NT2/D1 (cell line): ENCODE measurements around the gene GRAMD1B.

Experiments
- DNase-seq: peaks from one replicate; pipeline ENCODE4 v3.0.0-alpha.2; 2011; ENCODE audit warnings: low read depth, low spot score
- H3K27me3 ChIP-seq: 2 replicates; pipeline ENCODE4 v1.6.0; 2011; ENCODE audit warnings: mild to moderate bottlenecking; ENCODE audit not compliant: insufficient read length, insufficient read depth
- H3K36me3 ChIP-seq: 2 replicates; pipeline ENCODE4 v1.6.1; 2011; ENCODE audit warnings: mild to moderate bottlenecking, low read length, mixed read lengths; ENCODE audit not compliant: insufficient read depth, insufficient read length
- H3K4me1 ChIP-seq: 2 replicates; pipeline ENCODE4 v1.5.1; 2011; ENCODE audit not compliant: insufficient read depth, insufficient read length
- H3K4me3 ChIP-seq: 2 replicates; pipeline ENCODE4 v1.5.1; 2011; ENCODE audit warnings: low read depth; ENCODE audit not compliant: insufficient read length
- H3K9ac ChIP-seq: 2 replicates; pipeline ENCODE4 v1.6.0; 2011; ENCODE audit warnings: low read depth; ENCODE audit not compliant: insufficient read length
- H3K9me3 ChIP-seq: 2 replicates; pipeline ENCODE4 v1.5.1; 2011; ENCODE audit warnings: mild to moderate bottlenecking, low read length; ENCODE audit not compliant: insufficient read depth
- SUZ12 ChIP-seq: IDR thresholded peaks from 2 replicates; pipeline ENCODE4 v1.6.1; 2011; ENCODE audit not compliant: insufficient read length, insufficient read depth; ENCODE audit errors: extremely low read depth
- YY1 ChIP-seq: IDR thresholded peaks from 2 replicates; pipeline ENCODE4 v1.6.1; 2011; ENCODE audit not compliant: insufficient read length, insufficient read depth
- ZNF274 ChIP-seq: IDR thresholded peaks from 2 replicates; pipeline ENCODE4 v1.6.1; 2011; ENCODE audit warnings: mild to moderate bottlenecking, low read depth, low read length

Gene GRAMD1B

DNA sequence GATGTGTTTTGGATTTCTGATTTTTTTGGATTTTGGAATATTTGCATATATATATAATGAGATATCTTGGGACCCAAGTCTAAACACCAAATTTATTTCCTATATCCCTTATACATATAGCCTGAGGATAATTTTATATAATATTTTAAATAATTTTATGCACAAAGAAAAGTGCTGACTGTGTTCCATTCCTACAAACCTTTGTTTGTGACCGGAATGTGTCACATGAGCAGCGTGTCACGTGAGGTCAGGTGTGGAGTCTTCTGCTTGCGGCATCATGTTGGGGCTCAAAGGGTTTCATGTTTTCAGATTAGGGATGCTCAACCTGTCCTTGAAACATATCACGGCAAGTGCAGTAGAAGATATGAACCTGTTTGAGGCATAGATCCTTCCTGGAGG lies 158.8 kb downstream of the GRAMD1B start:
- Histone ChIP-seq H3K9me3 (no peaks in the 10 kb centered on the region), H3K9ac (no peak overlapping the region), H3K36me3 (peaks cover 8% of the 10 kb centered on the region), H3K4me3 (no peak overlapping the region), H3K27me3 (no peaks in the 10 kb centered on the region), H3K4me1 (peaks cover 21% of the 10 kb centered on the region)
- TF ChIP-seq SUZ12 (no peak), ZNF274 (no peak), YY1 (no peak)
- no peak for DNase-seq

DNA sequence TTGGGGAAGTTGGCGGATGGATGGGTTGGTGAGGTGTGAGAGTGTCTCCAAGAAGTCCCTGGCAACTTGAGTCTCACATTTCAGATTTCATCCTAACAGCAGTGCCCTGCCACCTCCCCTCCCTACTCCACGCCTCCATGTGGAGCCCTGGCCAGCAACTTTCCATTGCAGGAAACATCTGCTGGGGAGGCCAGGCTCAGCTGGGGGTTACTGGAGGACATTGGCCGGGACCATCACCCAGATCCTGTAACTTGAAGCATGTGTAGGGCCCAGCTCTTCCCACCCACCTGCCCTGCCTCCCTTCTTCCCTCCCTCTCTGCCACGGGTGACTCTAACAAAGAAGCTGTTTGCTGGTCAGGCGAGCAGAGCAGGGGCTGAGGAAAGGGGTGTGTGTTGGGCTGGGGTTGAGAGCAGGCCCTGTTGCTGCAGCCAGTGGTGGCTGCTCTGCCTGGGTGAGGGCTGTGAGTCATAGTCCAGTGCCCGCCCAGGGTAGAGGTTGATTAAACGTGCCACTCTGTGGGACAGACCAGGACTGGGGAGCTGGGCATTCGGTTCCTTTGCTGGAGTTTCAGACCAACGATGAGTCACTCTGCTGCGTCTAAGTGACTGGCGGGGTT lies 160.3 kb downstream of the GRAMD1B start:
- H3K36me3 ChIP-seq: peaks cover 12% of the 10 kb centered on the region
- H3K9ac ChIP-seq: no peak overlapping the region
- H3K27me3 ChIP-seq: no peaks in the 10 kb centered on the region
- H3K4me3 ChIP-seq: no peak overlapping the region
- no peak for TF ChIP-seq ZNF274
- TF ChIP-seq SUZ12: no peak
- TF ChIP-seq YY1: no peak
- no peaks in the 10 kb centered on the region for H3K9me3 ChIP-seq
- H3K4me1 ChIP-seq: peaks cover 14% of the 10 kb centered on the region
- no peak for DNase-seq

DNA sequence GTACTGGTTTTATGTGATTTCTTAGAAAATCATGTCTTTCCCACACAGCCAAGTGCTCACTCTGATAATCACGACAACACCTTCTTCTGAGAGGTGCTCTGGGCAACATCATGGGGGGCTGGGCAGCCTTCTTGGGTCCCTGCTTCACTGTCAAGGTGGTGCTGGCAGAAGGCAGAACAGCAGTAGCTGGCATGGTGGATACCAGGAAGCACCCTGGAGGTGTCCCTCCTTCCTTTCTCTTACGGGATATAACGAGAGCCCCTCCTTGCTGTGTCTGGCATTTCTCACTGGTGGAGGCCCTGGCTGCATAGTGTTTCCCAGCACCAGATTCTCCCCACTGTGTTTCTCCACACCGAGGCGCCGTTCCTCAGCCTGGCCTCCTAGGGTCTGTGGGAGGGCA lies 163.5 kb downstream of the GRAMD1B start:
- Histone ChIP-seq H3K9me3 (no peaks in the 10 kb centered on the region), H3K9ac (no peak overlapping the region), H3K36me3 (peaks cover 18% of the 10 kb centered on the region), H3K4me3 (no peak overlapping the region), H3K4me1 (no peaks in the 10 kb centered on the region), H3K27me3 (no peaks in the 10 kb centered on the region)
- no peak for DNase-seq
- no peak for TF ChIP-seq YY1
- TF ChIP-seq SUZ12: no peak
- no peak for TF ChIP-seq ZNF274

DNA sequence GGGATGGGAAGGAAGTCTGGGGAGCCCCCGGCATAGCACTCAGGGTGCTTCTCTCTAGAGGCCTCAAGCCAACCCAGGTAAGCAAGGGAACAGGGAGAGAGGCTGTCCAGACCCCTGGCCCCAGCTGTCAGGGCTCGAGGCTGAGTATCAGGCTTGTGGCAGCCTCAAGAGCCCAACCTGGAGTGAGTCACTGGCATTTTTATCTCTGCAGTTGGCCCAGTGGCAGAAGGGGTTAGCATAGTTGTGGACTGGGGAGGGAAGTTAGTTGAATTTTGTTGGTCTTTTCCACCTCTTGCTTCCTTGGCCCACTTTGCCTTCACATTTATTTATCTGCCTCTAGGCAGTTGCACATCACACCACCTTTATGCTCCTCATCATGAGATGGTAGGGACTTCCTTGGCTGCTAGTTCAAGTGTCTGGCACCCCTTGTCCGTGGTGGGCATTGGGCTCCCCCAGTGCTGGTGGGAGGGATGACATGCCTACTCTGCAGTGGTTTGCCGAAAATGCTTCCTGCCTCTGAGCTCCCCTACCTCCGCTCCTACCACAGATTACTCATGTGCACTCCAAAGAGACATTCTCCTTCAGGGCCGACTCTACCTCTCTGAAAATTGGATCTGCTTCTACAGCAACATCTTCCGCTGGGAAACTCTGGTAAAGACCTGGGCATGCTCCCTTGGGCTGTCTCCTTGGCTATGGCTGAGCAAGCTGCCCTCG lies 164.3 kb downstream of the GRAMD1B start:
- no peak overlapping the region for H3K4me3 ChIP-seq
- no peak overlapping the region for H3K9ac ChIP-seq
- no peaks in the 10 kb centered on the region for H3K9me3 ChIP-seq
- peaks cover 18% of the 10 kb centered on the region for H3K36me3 ChIP-seq
- H3K4me1 ChIP-seq: no peaks in the 10 kb centered on the region
- no peaks in the 10 kb centered on the region for H3K27me3 ChIP-seq
- TF ChIP-seq YY1 (no peak), ZNF274 (no peak), SUZ12 (no peak)
- no peak for DNase-seq

DNA sequence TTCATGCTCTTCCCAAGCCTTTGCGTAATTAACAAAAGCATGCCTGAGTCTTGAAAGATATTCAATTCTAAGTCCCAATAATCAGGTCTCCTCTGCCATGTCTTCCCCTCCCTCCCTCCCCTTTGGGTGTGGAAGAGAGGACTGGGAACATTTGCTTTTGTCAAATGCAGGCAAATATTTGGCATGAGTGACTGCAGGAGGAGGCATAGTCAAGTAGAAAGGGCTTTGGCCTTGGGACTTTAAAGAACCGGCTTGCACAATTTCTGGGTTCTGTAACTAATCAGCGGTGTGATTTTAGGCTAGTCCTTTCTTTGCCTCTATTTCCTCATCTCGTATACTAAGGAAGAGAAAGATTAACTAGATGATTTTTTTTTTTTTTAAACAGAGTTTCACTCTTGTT lies 164.9 kb downstream of the GRAMD1B start:
- Histone ChIP-seq H3K4me1 (no peaks in the 10 kb centered on the region), H3K9ac (no peak overlapping the region), H3K9me3 (no peaks in the 10 kb centered on the region), H3K27me3 (no peaks in the 10 kb centered on the region), H3K4me3 (no peak overlapping the region), H3K36me3 (peaks cover 18% of the 10 kb centered on the region)
- DNase-seq: no peak
- no peak for TF ChIP-seq ZNF274
- no peak for TF ChIP-seq SUZ12
- no peak for TF ChIP-seq YY1

DNA sequence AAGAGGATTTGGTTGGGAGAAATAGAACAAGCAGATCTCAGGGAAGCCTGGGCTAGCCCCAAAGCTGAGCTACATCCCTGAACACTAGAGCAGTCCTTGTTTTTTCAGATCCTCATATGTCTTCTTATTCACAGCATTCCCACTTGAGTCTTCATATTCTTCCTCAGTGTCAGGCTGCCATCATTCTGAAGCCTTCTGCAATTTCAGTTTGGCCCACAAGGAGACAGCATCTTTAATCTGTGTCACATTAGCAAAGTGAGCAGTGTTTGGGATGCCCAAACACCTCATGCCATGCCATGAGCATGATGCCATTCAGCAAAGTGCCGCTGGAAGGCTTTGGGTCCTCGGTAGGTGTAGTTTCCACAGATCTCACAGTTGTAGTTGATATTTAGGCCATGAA lies 167.8 kb downstream of the GRAMD1B start:
- H3K9ac ChIP-seq: no peak overlapping the region
- H3K27me3 ChIP-seq: no peaks in the 10 kb centered on the region
- H3K36me3 ChIP-seq: peaks cover 13% of the 10 kb centered on the region
- DNase-seq: no peak
- TF ChIP-seq SUZ12 (no peak), YY1 (no peak), ZNF274 (no peak)
- H3K4me3 ChIP-seq: no peak overlapping the region
- H3K4me1 ChIP-seq: peaks cover 2% of the 10 kb centered on the region
- no peaks in the 10 kb centered on the region for H3K9me3 ChIP-seq

DNA sequence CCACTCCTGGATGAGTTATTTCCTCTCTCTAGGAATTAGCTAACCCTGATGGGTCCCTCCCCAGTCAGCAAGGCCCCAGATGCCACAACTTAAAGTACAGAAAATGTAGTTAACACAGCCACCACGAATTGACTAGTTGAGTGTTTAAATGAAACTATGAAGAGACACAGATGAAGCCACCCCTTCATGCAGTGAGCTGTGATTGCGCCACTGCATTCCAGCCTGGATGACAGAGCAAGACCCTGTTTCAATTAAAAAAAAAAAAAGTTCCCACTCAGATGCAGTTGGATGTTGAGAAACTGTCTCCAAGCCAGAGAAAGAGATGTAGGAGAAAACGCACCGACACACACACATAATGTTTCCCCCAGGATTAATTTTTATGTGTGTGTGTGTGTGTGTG lies 171.1 kb downstream of the GRAMD1B start:
- Histone ChIP-seq H3K4me3 (no peak overlapping the region), H3K36me3 (peaks cover 17% of the 10 kb centered on the region), H3K27me3 (no peaks in the 10 kb centered on the region), H3K4me1 (peaks cover 2% of the 10 kb centered on the region), H3K9me3 (no peaks in the 10 kb centered on the region), H3K9ac (no peak overlapping the region)
- TF ChIP-seq YY1 (no peak), ZNF274 (no peak), SUZ12 (no peak)
- DNase-seq: no peak

DNA sequence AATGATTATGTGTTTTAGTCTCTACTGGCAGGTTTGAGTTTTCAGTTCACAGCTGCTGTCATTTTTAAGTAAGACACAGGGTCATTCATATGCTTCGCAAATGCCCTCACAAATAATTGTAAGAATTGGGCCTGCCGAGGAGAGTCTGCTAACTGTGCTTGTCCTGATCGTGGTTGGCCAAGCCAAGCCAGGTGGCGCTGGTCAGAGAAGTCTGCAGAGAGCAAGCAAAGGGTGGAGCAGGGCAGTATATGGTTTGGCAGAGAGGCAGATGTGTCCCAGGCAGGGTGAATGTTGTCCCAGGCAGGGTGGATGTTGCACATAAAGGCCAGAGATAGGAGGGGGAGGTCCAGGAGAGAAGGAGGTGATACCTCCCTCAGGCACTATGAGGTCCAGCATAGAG lies 171.7 kb downstream of the GRAMD1B start:
- H3K4me1 ChIP-seq: peaks cover 2% of the 10 kb centered on the region
- no peak overlapping the region for H3K4me3 ChIP-seq
- no peak for TF ChIP-seq ZNF274
- TF ChIP-seq SUZ12: no peak
- no peak for TF ChIP-seq YY1
- no peak for DNase-seq
- H3K36me3 ChIP-seq: peaks cover 20% of the 10 kb centered on the region
- H3K9me3 ChIP-seq: no peaks in the 10 kb centered on the region
- H3K9ac ChIP-seq: no peak overlapping the region
- H3K27me3 ChIP-seq: no peaks in the 10 kb centered on the region
